K562 (cell line): Measurements from ENCODE around the gene LRRTM4. TPM values are rescaled to one million over a fixed set of nuclear protein-coding genes. Genes with fewer than 3 reads are reported as not detected.

Source experiments
- ATAC-seq: fragments of 200-7000 bp; cut with Tn5 transposase; 3 replicates; pipeline ENCODE4 v1.9.1; 2020; ENCODE audit warnings: moderate library complexity
- BruUV-seq: library from RNA; stranded (reverse); fragments of 400-500 nt; replicated peaks from 2 replicates; lab custom pipeline; 2021; lab: Mats Ljungman, UMichigan
- CTCF ChIA-PET: fragments of 300-600 bp; formaldehyde crosslinking; extraction: SDS; loops from one replicate; lab custom pipeline; 2021; ENCODE audit warnings: low intra/inter-chr PET ratio; lab: Yijun Ruan, JAX
- POLR2A ChIA-PET: fragments of 300-600, 350-650 bp; sonication (Branson Sonifier 250); formaldehyde crosslinking; extraction: SDS; loops from one replicate; lab custom pipeline; 2021; ENCODE audit warnings: antibody characterized with exemption, inconsistent platforms; lab: Yijun Ruan, JAX
- DNase-seq, 4 experiments: peaks; one replicate each; pipeline versions ENCODE4 v3.0.0 to v3.0.0-alpha.2; 2011 to 2018; ENCODE audit warnings: low spot score in 3 of 4, mixed read lengths in 3 of 4; ENCODE audit errors: extremely low read depth in 1 of 4
- FAIRE-seq: peaks from 2 replicates; lab custom pipeline; 2011; peaks lifted over from hg19 to GRCh38; lab: Jason Lieb, UNC
- H2AFZ ChIP-seq: 2 replicates; pipeline ENCODE4 v1.6.0; 2011; ENCODE audit warnings: low read depth, low read length, control low read depth, inconsistent platforms
- H3K27ac ChIP-seq: fragments of 200-600 bp; 3 replicates; pipeline ENCODE4 v1.8.0; 2011; ENCODE audit warnings: low read depth, mild to moderate bottlenecking, control low read depth, inconsistent platforms, low read length, moderate library complexity, mixed read lengths; ENCODE audit errors: extremely low read depth
- H3K27me3 ChIP-seq, 2 experiments: fragments of 300-600 bp in 1 of 2; 2 replicates in 1 of 2; 3 replicates in 1 of 2; pipeline versions ENCODE4 v1.6.0 to v1.8.0; 2011; ENCODE audit warnings: inconsistent platforms in 2 of 2, low read length in 2 of 2, mild to moderate bottlenecking in 1 of 2, mixed read lengths in 1 of 2, moderate library complexity in 1 of 2; ENCODE audit not compliant: control insufficient read depth in 2 of 2, insufficient read depth in 2 of 2
- H3K36me3 ChIP-seq: fragments of 300-600 bp; 3 replicates; pipeline ENCODE4 v1.8.0; 2011; ENCODE audit warnings: mild to moderate bottlenecking, low read length, inconsistent platforms; ENCODE audit not compliant: control insufficient read depth, insufficient read depth
- H3K4me1 ChIP-seq, 2 experiments: fragments of 200-600 bp in 1 of 2; replicated peaks in 1 of 2; 2 replicates in 1 of 2; 3 replicates in 1 of 2; pipeline versions ENCODE4 v1.5.1 to v1.8.0; 2011; ENCODE audit warnings: inconsistent platforms in 2 of 2, low read length in 2 of 2, mild to moderate bottlenecking in 1 of 2, mixed read lengths in 1 of 2, moderate library complexity in 1 of 2; ENCODE audit not compliant: control insufficient read depth in 2 of 2, insufficient read depth in 2 of 2
- H3K4me2 ChIP-seq: 2 replicates; pipeline ENCODE4 v1.6.1; 2011; ENCODE audit warnings: low read length, control low read depth, inconsistent platforms, mixed read lengths; ENCODE audit not compliant: insufficient read depth
- H3K4me3 ChIP-seq: fragments of 200-600 bp; sonication (generic), shearing (Covaris generic); 2 replicates; pipeline ENCODE4 v1.5.1; 2016; ENCODE audit warnings: control low read depth, inconsistent platforms
- H3K79me2 ChIP-seq: fragments of 200-600 bp; 3 replicates; pipeline ENCODE4 v1.8.0; 2011; ENCODE audit warnings: low read length, inconsistent platforms; ENCODE audit not compliant: control insufficient read depth, insufficient read depth
- H3K9ac ChIP-seq, 2 experiments: 2 replicates each; pipeline versions ENCODE4 v1.6.0 to v1.6.1; 2011; ENCODE audit warnings: low read depth in 2 of 2, low read length in 2 of 2, control low read depth in 1 of 2, inconsistent platforms in 1 of 2, mild to moderate bottlenecking in 1 of 2, mixed read lengths in 1 of 2; ENCODE audit not compliant: insufficient read depth in 1 of 2
- H3K9me1 ChIP-seq: one replicate; pipeline ENCODE4 v1.6.0; 2011; ENCODE audit warnings: inconsistent platforms, mild to moderate bottlenecking, low read length, moderate library complexity; ENCODE audit not compliant: control insufficient read depth, insufficient read depth
- H3K9me3 ChIP-seq: replicated peaks from 2 replicates; pipeline ENCODE4 v1.5.1; 2011; ENCODE audit warnings: low read depth, low read length, inconsistent platforms; ENCODE audit not compliant: control insufficient read depth, insufficient read depth
- H4K20me1 ChIP-seq: replicated peaks from 2 replicates; pipeline ENCODE4 v1.6.1; 2011; ENCODE audit warnings: low read length, inconsistent platforms, mixed read lengths; ENCODE audit not compliant: control insufficient read depth, insufficient read depth
- ETV1 ChIP-seq: fragments of 450-650 bp; conservative IDR thresholded peaks from 2 replicates; pipeline ENCODE4 v1.6.1; 2016; ENCODE audit warnings: missing genetic modification characterization, control low read depth, low read depth, missing compliant biosample characterization
- NONO ChIP-seq, 2 experiments: fragments of 200-400 bp in 1 of 2; fragments of 450-650 bp in 1 of 2; formaldehyde crosslinking in 1 of 2; IDR thresholded peaks; 2 replicates each; pipeline ENCODE4 v1.6.1; 2017; ENCODE audit warnings: low read depth in 2 of 2, mild to moderate bottlenecking in 2 of 2, moderate library complexity in 2 of 2, low read length in 1 of 2
- SP2 ChIP-seq: IDR thresholded peaks from 2 replicates; pipeline ENCODE4 v1.6.1; 2011; ENCODE audit warnings: mild to moderate bottlenecking, low read depth, low read length, moderate library complexity; ENCODE audit not compliant: poor library complexity, severe bottlenecking; ENCODE audit errors: extremely low read depth
- ZNF146 ChIP-seq: IDR thresholded peaks from one replicate; pipeline ENCODE4 v1.6.1; 2018; ENCODE audit warnings: missing compliant biosample characterization; ENCODE audit not compliant: unreplicated experiment
- ZNF316 ChIP-seq: fragments of 450-650 bp; IDR thresholded peaks from 2 replicates; pipeline ENCODE4 v1.6.1; 2016
- ZNF347 ChIP-seq: fragments of 450-650 bp; formaldehyde crosslinking; IDR thresholded peaks from 2 replicates; pipeline ENCODE4 v1.4.0; 2020; ENCODE audit warnings: low read depth, mild to moderate bottlenecking, moderate library complexity
- WGBS: fragments of 100-300 bp; shearing (Covaris generic); methylation state at CpG from one replicate; pipeline ENCODE4 v1.1.6; 2016; ENCODE audit warnings: low coverage, mixed read lengths; ENCODE audit not compliant: insufficient coverage; ENCODE audit errors: missing lambda C conversion rate; 5-methylcytosine and 5-hydroxymethylcytosine counted together
- in situ Hi-C: fragments of 300-500 bp; cut with MboI; formaldehyde crosslinking; loops from 4 replicates; pipeline ENCODE4 v1.15.0; 2018; ENCODE audit warnings: inconsistent platforms, mixed read lengths
- intact Hi-C: fragments of 100-400 bp; cut with micrococcal nuclease; formaldehyde crosslinking; loops from 2 replicates; pipeline ENCODE4 v1.14.2; 2022
- polyA plus RNA-seq, 8 experiments: library from polyadenylated mRNA; depleted of rRNA in 4 of 8; stranded (reverse) in 5 of 8; unstranded in 3 of 8; fragments of >200 nt; fragmentation: Nextera tagmentation in 2 of 8; fragmentation: Illumina TruSeq in 1 of 8; extraction: Ambion mirVana in 2 of 8; extraction: Trizol in 1 of 8; gene quantifications; 2 replicates each; pipeline versions ENCODE4 v1.2.1 to v1.2.3, GENCODE V29; 2011 to 2014; ENCODE audit warnings: inconsistent platforms in 1 of 8, missing spikeins in 1 of 8
- total RNA-seq, 7 experiments: library from RNA; depleted of rRNA in 6 of 7; stranded (reverse); fragments of >200 nt in 6 of 7; fragmentation: Illumina TruSeq in 2 of 7; extraction: Trizol in 2 of 7; gene quantifications; 2 replicates each; pipeline versions ENCODE4 v1.2.1 to v1.2.3, GENCODE V29; 2011 to 2021; ENCODE audit warnings: low replicate concordance in 1 of 7
- TF ChIP-seq, protein P1 (sequence below): fragments of 450-650 bp; formaldehyde crosslinking; conservative IDR thresholded peaks from 2 replicates; pipeline ENCODE4 v1.4.0; 2022; ENCODE audit warnings: mild to moderate bottlenecking, missing genetic modification characterization
- TF ChIP-seq, protein P2 (sequence below): sonication (generic); formaldehyde crosslinking; IDR thresholded peaks from 2 replicates; pipeline ENCODE4 v1.8.0; 2022; ENCODE audit warnings: missing genetic modification reagents, mild to moderate bottlenecking, borderline replicate concordance
- TF ChIP-seq, protein P3 (sequence below): fragments of 200-800 bp; sonication (Bioruptor generic); IDR thresholded peaks from 2 replicates; pipeline ENCODE4 v1.6.1; 2017; ENCODE audit warnings: missing genetic modification characterization, missing compliant biosample characterization

LRRTM4 gene
- total and polyA plus RNA-seq, 9 of the 15 experiments (the other 6 are each of a cell fraction or from before 2014, with no cell fraction given): 0.04 TPM; not detected in 6

GRCh38 chr2:76821731-76822130, 700.4 kb downstream of the LRRTM4 start:
- in situ Hi-C loops: no loop called here
- 0% methylated on average over 2 of the region's 2 CpGs for WGBS
- Histone ChIP-seq H3K36me3 (no peaks in the 10 kb centered on the region), H3K4me2 (no peak overlapping the region), H3K9ac (no peak overlapping the region), H2AFZ (no peak overlapping the region), H3K79me2 (no peaks in the 10 kb centered on the region), H3K27me3 (no peaks in the 10 kb centered on the region), H3K9me3 (no peaks in the 10 kb centered on the region), H3K9me1 (no peaks in the 10 kb centered on the region), H3K4me1 (no peaks in the 10 kb centered on the region), H4K20me1 (no peaks in the 10 kb centered on the region), H3K27ac (no peak overlapping the region), H3K4me3 (no peak overlapping the region)
- no peak for TF ChIP-seq ETV1 (tag)
- DNase-seq (no peak), FAIRE-seq (no peak), ATAC-seq (no peak)
- CTCF ChIA-PET: no interaction called here
- no TSS peak for BruUV-seq
- intact Hi-C loops: no loop called here
- POLR2A ChIA-PET: no interaction called here

- ChIA-PET CTCF (no interaction called here), POLR2A (no interaction called here)
- Histone ChIP-seq H3K36me3 (no peaks in the 10 kb centered on the region), H3K27ac (no peak overlapping the region), H2AFZ (no peak overlapping the region), H3K4me2 (no peak overlapping the region), H3K9me1 (no peaks in the 10 kb centered on the region), H3K4me1 (no peaks in the 10 kb centered on the region), H3K27me3 (no peaks in the 10 kb centered on the region), H4K20me1 (no peaks in the 10 kb centered on the region), H3K9ac (no peak overlapping the region), H3K79me2 (no peaks in the 10 kb centered on the region), H3K9me3 (no peaks in the 10 kb centered on the region; the same call in 1 of the 2 replicates), H3K4me3 (no peak overlapping the region)
- TF ChIP-seq ZNF347: no peak
- no peak for TF ChIP-seq ZNF316
- TF ChIP-seq, protein P1, sequence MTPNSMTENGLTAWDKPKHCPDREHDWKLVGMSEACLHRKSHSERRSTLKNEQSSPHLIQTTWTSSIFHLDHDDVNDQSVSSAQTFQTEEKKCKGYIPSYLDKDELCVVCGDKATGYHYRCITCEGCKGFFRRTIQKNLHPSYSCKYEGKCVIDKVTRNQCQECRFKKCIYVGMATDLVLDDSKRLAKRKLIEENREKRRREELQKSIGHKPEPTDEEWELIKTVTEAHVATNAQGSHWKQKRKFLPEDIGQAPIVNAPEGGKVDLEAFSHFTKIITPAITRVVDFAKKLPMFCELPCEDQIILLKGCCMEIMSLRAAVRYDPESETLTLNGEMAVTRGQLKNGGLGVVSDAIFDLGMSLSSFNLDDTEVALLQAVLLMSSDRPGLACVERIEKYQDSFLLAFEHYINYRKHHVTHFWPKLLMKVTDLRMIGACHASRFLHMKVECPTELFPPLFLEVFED (CRISPR knock-in tag): no peak
- no peak for TF ChIP-seq SP2
- TF ChIP-seq NONO (IDR thresholded peaks at IDR 0.05; ENCODE audit: low read depth in 2 of 2, low read length in 1 of 2): no peak
- TF ChIP-seq, protein P2, sequence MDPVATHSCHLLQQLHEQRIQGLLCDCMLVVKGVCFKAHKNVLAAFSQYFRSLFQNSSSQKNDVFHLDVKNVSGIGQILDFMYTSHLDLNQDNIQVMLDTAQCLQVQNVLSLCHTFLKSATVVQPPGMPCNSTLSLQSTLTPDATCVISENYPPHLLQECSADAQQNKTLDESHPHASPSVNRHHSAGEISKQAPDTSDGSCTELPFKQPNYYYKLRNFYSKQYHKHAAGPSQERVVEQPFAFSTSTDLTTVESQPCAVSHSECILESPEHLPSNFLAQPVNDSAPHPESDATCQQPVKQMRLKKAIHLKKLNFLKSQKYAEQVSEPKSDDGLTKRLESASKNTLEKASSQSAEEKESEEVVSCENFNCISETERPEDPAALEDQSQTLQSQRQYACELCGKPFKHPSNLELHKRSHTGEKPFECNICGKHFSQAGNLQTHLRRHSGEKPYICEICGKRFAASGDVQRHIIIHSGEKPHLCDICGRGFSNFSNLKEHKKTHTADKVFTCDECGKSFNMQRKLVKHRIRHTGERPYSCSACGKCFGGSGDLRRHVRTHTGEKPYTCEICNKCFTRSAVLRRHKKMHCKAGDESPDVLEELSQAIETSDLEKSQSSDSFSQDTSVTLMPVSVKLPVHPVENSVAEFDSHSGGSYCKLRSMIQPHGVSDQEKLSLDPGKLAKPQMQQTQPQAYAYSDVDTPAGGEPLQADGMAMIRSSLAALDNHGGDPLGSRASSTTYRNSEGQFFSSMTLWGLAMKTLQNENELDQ: no peak
- no peak for TF ChIP-seq ZNF146 (CRISPR knock-in tag)
- TF ChIP-seq, protein P3, sequence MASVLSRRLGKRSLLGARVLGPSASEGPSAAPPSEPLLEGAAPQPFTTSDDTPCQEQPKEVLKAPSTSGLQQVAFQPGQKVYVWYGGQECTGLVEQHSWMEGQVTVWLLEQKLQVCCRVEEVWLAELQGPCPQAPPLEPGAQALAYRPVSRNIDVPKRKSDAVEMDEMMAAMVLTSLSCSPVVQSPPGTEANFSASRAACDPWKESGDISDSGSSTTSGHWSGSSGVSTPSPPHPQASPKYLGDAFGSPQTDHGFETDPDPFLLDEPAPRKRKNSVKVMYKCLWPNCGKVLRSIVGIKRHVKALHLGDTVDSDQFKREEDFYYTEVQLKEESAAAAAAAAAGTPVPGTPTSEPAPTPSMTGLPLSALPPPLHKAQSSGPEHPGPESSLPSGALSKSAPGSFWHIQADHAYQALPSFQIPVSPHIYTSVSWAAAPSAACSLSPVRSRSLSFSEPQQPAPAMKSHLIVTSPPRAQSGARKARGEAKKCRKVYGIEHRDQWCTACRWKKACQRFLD: no peak
- 0% methylated on average over 1 of the region's 1 CpG for WGBS
- no peak for FAIRE-seq
- BruUV-seq: no TSS peak
- in situ Hi-C loops (no loop called here), intact Hi-C loops (no loop called here)
- DNase-seq: no peak
- no peak for ATAC-seq
These were observed 709.1 kb downstream of the LRRTM4 start for GRCh38 chr2:76813084-76813483.
